B cell (primary cell): ENCODE results near the gene SRC. TPM values are rescaled to one million over a fixed set of nuclear protein-coding genes. Genes with fewer than 3 reads are reported as not detected.

Source experiments
- ATAC-seq: fragments of 200-7000 bp; cut with Tn5 transposase; one replicate; pipeline ENCODE4 v1.10.0; 2021; ENCODE audit warnings: low read depth, mild to moderate bottlenecking, moderate number of reproducible peaks, moderate library complexity
- CTCF ChIA-PET: fragments of 350-600 bp; sonication (Branson Sonifier 250); formaldehyde crosslinking; loops from one replicate; lab custom pipeline; 2021; ENCODE audit warnings: antibody characterized with exemption, inconsistent platforms; lab: Charles Lee
- POLR2A ChIA-PET: fragments of 350-600 bp; sonication (Branson Sonifier 250); formaldehyde crosslinking; loops from one replicate; lab custom pipeline; 2021; ENCODE audit warnings: antibody characterized with exemption; lab: Charles Lee
- DNase-seq: peaks from one replicate; pipeline ENCODE4 v3.0.0; 2013
- H2AFZ ChIP-seq: 2 replicates; pipeline ENCODE4 v1.6.1; 2012; ENCODE audit warnings: mild to moderate bottlenecking, low read depth, low read length; ENCODE audit not compliant: insufficient read depth, poor library complexity, severe bottlenecking
- H3K27ac ChIP-seq, 2 donors: 1 replicate in 1 of 2; 2 replicates in 1 of 2; pipeline ENCODE4 v1.5.1; 2012 to 2013; ENCODE audit warnings: low read length in 2 of 2, mild to moderate bottlenecking in 2 of 2, moderate library complexity in 1 of 2
- H3K27me3 ChIP-seq, 4 experiments: fragments of 200-600 bp in 1 of 4; sonication (generic) in 1 of 4; replicated peaks in 1 of 4; 1 replicate in 2 of 4; 2 replicates in 2 of 4; pipeline versions ENCODE4 v1.6.1 to v1.7.0; 2013 to 2016; ENCODE audit warnings: low read length in 3 of 4, mild to moderate bottlenecking in 2 of 4, mixed read lengths in 1 of 4, moderate library complexity in 1 of 4; ENCODE audit not compliant: insufficient read depth in 4 of 4, control insufficient read depth in 3 of 4; ENCODE audit errors: control extremely low read depth in 1 of 4
- H3K36me3 ChIP-seq, 2 experiments: replicated peaks in 1 of 2; 1 replicate in 1 of 2; 2 replicates in 1 of 2; pipeline versions ENCODE4 v1.6.1 to v1.7.1; 2013; ENCODE audit warnings: low read length in 1 of 2; ENCODE audit not compliant: insufficient read depth in 2 of 2, control insufficient read depth in 1 of 2; ENCODE audit errors: control extremely low read depth in 1 of 2, extremely low read depth in 1 of 2
- H3K4me1 ChIP-seq, 2 donors: fragments of 200-600 bp in 1 of 2; sonication (generic) in 1 of 2; 1 replicate in 1 of 2; 2 replicates in 1 of 2; pipeline versions ENCODE4 v1.5.1 to v1.6.1; 2013 to 2017; ENCODE audit warnings: low read length in 2 of 2; ENCODE audit not compliant: control insufficient read depth in 2 of 2, insufficient read depth in 2 of 2
- H3K4me2 ChIP-seq: replicated peaks from 2 replicates; pipeline ENCODE3; 2012; ENCODE audit warnings: mild to moderate bottlenecking, low read depth, low read length; ENCODE audit not compliant: poor library complexity, severe bottlenecking
- H3K4me3 ChIP-seq, 5 experiments: fragments of 200-600 bp in 1 of 5; sonication (generic) in 1 of 5; 1 replicate in 3 of 5; 2 replicates in 2 of 5; pipeline versions ENCODE4 v1.5.1 to v1.7.0; 2011 to 2016; ENCODE audit warnings: low read length in 4 of 5, mild to moderate bottlenecking in 4 of 5, low read depth in 2 of 5, control low read depth in 1 of 5, moderate library complexity in 1 of 5; ENCODE audit not compliant: insufficient read depth in 1 of 5; ENCODE audit errors: control extremely low read depth in 1 of 5, extremely low read depth in 1 of 5
- H3K79me2 ChIP-seq: fragments of 200-600 bp; sonication (generic); one replicate; pipeline ENCODE4 v1.6.0; 2016; ENCODE audit warnings: low read length; ENCODE audit not compliant: control insufficient read depth, insufficient read depth
- H3K9ac ChIP-seq: fragments of 200-600 bp; sonication (generic); 2 replicates; pipeline ENCODE4 v1.6.1; 2017; ENCODE audit warnings: mild to moderate bottlenecking, low read length, moderate library complexity
- H3K9me3 ChIP-seq, 3 donors: one replicate each; pipeline versions ENCODE4 v1.6.1 to v1.7.1; 2013; ENCODE audit warnings: low read length in 2 of 3; ENCODE audit not compliant: control insufficient read depth in 2 of 3, insufficient read depth in 1 of 3; ENCODE audit errors: control extremely low read depth in 1 of 3
- H4K20me1 ChIP-seq: 2 replicates; pipeline ENCODE4 v1.6.0; 2012; ENCODE audit warnings: mild to moderate bottlenecking, low read length; ENCODE audit not compliant: insufficient read depth, control insufficient read depth, poor library complexity, severe bottlenecking
- H3K27ac Mint-ChIP-seq: one replicate; pipeline ENCODE4 v1.8.0; 2021; ENCODE audit warnings: mixed read lengths
- H3K27me3 Mint-ChIP-seq: one replicate; pipeline ENCODE4 v1.8.0; 2021; ENCODE audit warnings: mixed read lengths
- H3K4me1 Mint-ChIP-seq: one replicate; pipeline ENCODE4 v1.8.0; 2021; ENCODE audit warnings: mixed read lengths
- H3K4me3 Mint-ChIP-seq: one replicate; pipeline ENCODE4 v1.8.0; 2021; ENCODE audit warnings: mixed read lengths
- H3K9me3 Mint-ChIP-seq: one replicate; pipeline ENCODE4 v1.8.0; 2022; ENCODE audit warnings: mixed read lengths; ENCODE audit not compliant: insufficient read depth
- CTCF ChIP-seq: fragments of 200-600 bp; IDR thresholded peaks from one replicate; pipeline ENCODE4 v1.8.0; 2022; ENCODE audit warnings: antibody characterized with exemption, mild to moderate bottlenecking
- EZH2 ChIP-seq: IDR thresholded peaks from 2 replicates; pipeline ENCODE4 v1.6.1; 2012; ENCODE audit warnings: borderline replicate concordance, low read depth, mild to moderate bottlenecking, moderate library complexity, low read length; ENCODE audit not compliant: insufficient read depth, poor library complexity, severe bottlenecking
- WGBS: methylation state at CpG from one replicate; pipeline ENCODE4 v1.1.5; 2013; ENCODE audit warnings: missing lambda C conversion rate; ENCODE audit not compliant: insufficient coverage; 5-methylcytosine and 5-hydroxymethylcytosine counted together
- intact Hi-C: fragments of 100-400 bp; cut with micrococcal nuclease; formaldehyde crosslinking; loops from one replicate; pipeline ENCODE4 v1.10.0; 2022
- polyA plus RNA-seq: library from polyadenylated mRNA; depleted of rRNA; stranded (reverse); fragments of >200 nt; gene quantifications from 2 replicates; pipeline ENCODE4 v1.2.3, GENCODE V29; 2012
- total RNA-seq, 2 donors: library from RNA; stranded (reverse); fragments of 120-200 nt in 1 of 2; gene quantifications; 1 replicate in 1 of 2; 2 replicates in 1 of 2; pipeline versions ENCODE4 v1.2.3 to v1.2.4, GENCODE V29; 2013 to 2022

The SRC gene
- total and polyA plus RNA-seq, 2 donors (not counting 1 experiment from before 2014, with no cell fraction given) = 6.5 to 16.8 TPM

- Mint-ChIP-seq H3K27me3 (no peaks in the 10 kb centered on the region), H3K4me3 (no peak overlapping the region), H3K4me1 (peaks cover 26% of the 10 kb centered on the region), H3K27ac (no peak overlapping the region), H3K9me3 (no peaks in the 10 kb centered on the region)
- Histone ChIP-seq H3K9me3 (no peaks in the 10 kb centered on the region), H3K9ac (no peak overlapping the region), H3K4me1 (peaks cover 5 to 20% of the 10 kb centered on the region in 2 donors), H2AFZ (no peak overlapping the region), H3K36me3 (no peaks in the 10 kb centered on the region), H3K79me2 (peaks cover 8% of the 10 kb centered on the region), H3K4me2 (no peak overlapping the region), H3K27me3 (no peaks in the 10 kb centered on the region), H4K20me1 (no peaks in the 10 kb centered on the region), H3K4me3 (no peak overlapping the region), H3K27ac (no peak overlapping the region)
- no CpG with 5 or more reads among the region's 3 CpGs for WGBS
- ATAC-seq (no peak), DNase-seq (no peak)
- POLR2A ChIA-PET = no interaction called here
- no peak for TF ChIP-seq EZH2
- TF ChIP-seq CTCF = no peak
- CTCF ChIA-PET = interaction anchor here (0.7 to 1.5 kb wide), 5 partner anchors 12 to 159 kb away, joined by 3 to 6 read pairs (median 3); no protein-coding TSS in a partner anchor
- intact Hi-C loops = no loop called here
These were observed 26.5 kb downstream of the SRC start for GRCh38 chr20:37372441-37372840.

- ATAC-seq = no peak
- no peak overlapping the region for H3K4me3 Mint-ChIP-seq
These were observed 27.2 kb downstream of the SRC start for GRCh38 chr20:37373020-37373598.

More at GRCh38 chr20:37373020-37373598, 27.2 kb downstream of the SRC start:
- no peaks in the 10 kb centered on the region for H3K27me3 Mint-ChIP-seq
- no peak overlapping the region for H3K9ac ChIP-seq
- no peaks in the 10 kb centered on the region for H3K36me3 ChIP-seq
- H3K9me3 ChIP-seq = no peaks in the 10 kb centered on the region
- ChIA-PET CTCF (interaction anchor here (0.6 to 1.3 kb wide), 2 partner anchors 103 to 162 kb away, joined by 3 to 6 read pairs; no protein-coding TSS in a partner anchor), POLR2A (no interaction called here)
- H4K20me1 ChIP-seq = no peaks in the 10 kb centered on the region
- no CpG with 5 or more reads among the region's 10 CpGs for WGBS
- no peaks in the 10 kb centered on the region for H3K9me3 Mint-ChIP-seq
- intact Hi-C loops = no loop called here
- H3K4me3 ChIP-seq = no peak overlapping the region
- peaks cover 8% of the 10 kb centered on the region for H3K79me2 ChIP-seq
- peaks cover 5 to 18% of the 10 kb centered on the region in 2 donors for H3K4me1 ChIP-seq
- no peaks in the 10 kb centered on the region for H3K27me3 ChIP-seq
- H3K4me2 ChIP-seq = no peak overlapping the region
- no peak overlapping the region for H3K27ac Mint-ChIP-seq
- H2AFZ ChIP-seq = no peak overlapping the region
- peaks cover 24% of the 10 kb centered on the region for H3K4me1 Mint-ChIP-seq
- no peak overlapping the region for H3K27ac ChIP-seq
- no peak for DNase-seq
- TF ChIP-seq EZH2 (no peak), CTCF (no peak)
